Chondrocyte (in vitro differentiated cells): ENCODE measurements around the gene NKX6-1. TPM values are rescaled to one million over a fixed set of nuclear protein-coding genes. Genes with fewer than 3 reads are reported as not detected.
A peak's percentile ranks its signal among the peaks of the same experiment; 100 is the strongest.

Experiments used
- DNase-seq: peaks from one replicate; pipeline ENCODE4 v3.0.0; 2021; ENCODE audit warnings: mixed read lengths, low spot score
- H3K27ac Mint-ChIP-seq: one replicate; pipeline ENCODE4 v1.8.0; 2021; ENCODE audit warnings: mild to moderate bottlenecking, moderate library complexity, mixed read lengths; ENCODE audit not compliant: unreplicated experiment
- H3K27me3 Mint-ChIP-seq: 2 replicates; pipeline ENCODE4 v1.8.0; 2021; ENCODE audit warnings: low read depth, mixed read lengths
- H3K36me3 Mint-ChIP-seq: 2 replicates; pipeline ENCODE4 v1.8.0; 2021; ENCODE audit warnings: low read depth, mixed read lengths
- H3K4me1 Mint-ChIP-seq: 2 replicates; pipeline ENCODE4 v1.8.0; 2021; ENCODE audit warnings: low read depth, mild to moderate bottlenecking, mixed read lengths
- H3K4me3 Mint-ChIP-seq: one replicate; pipeline ENCODE4 v1.8.0; 2021; ENCODE audit warnings: mild to moderate bottlenecking, moderate library complexity, mixed read lengths; ENCODE audit not compliant: unreplicated experiment
- H3K9me3 Mint-ChIP-seq: 2 replicates; pipeline ENCODE4 v1.8.0; 2021; ENCODE audit warnings: low read depth, mixed read lengths
- total RNA-seq: library from RNA; stranded (reverse); gene quantifications from 3 replicates; pipeline ENCODE4 v1.2.1, GENCODE V29; 2021
- TF ChIP-seq, protein P1 (sequence below): fragments of 200-600 bp; sonication (generic); IDR thresholded peaks from 2 replicates; pipeline ENCODE4 v1.5.0; 2021; ENCODE audit warnings: antibody characterized with exemption, mild to moderate bottlenecking, moderate library complexity

Gene NKX6-1
- total RNA-seq, 1 donor from 2014 or later = 0.60 TPM

DNA sequence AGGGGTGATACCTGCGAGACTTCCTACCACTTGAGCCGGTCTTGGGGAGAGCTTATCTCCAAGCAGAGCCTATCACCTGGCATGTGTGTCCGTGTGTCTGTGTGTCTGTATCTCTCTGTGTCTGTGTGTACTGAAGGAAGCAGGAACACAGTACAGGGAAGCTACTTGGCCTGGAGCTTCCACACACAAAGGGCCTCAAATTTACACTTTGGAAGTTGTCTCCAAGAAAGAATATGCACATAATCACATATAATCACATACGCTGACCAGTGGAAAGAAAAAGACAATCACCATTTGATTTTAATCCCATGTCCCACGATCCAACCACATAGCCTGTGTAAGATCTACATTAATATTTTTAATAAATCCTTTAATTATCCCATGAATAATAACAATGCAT is 13.2 kb upstream of the NKX6-1 start:
- no peaks in the 10 kb centered on the region for H3K36me3 Mint-ChIP-seq

DNA sequence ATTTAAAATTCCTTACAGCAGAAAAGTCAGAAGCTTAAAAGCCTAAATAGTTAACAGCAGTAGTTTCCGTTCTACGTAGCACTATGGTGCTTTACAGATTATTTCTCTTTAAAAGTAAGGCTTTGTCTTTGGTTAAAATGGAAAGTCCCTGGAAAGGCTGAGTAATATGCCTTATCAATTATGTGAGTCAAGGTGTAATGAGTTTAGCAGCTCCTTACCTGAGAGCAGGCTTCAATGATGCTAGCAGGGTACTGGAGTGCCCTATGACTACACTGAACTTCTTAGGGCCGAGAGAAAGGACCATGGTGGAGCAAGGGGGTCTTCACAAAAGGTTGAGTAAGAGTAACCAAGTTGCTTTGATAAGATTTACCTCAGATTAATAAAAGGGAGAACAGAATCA is 12.6 kb upstream of the NKX6-1 start:
- H3K9me3 Mint-ChIP-seq = no peaks in the 10 kb centered on the region
- peaks cover 48% of the 10 kb centered on the region for H3K27me3 Mint-ChIP-seq
- TF ChIP-seq, protein P1, sequence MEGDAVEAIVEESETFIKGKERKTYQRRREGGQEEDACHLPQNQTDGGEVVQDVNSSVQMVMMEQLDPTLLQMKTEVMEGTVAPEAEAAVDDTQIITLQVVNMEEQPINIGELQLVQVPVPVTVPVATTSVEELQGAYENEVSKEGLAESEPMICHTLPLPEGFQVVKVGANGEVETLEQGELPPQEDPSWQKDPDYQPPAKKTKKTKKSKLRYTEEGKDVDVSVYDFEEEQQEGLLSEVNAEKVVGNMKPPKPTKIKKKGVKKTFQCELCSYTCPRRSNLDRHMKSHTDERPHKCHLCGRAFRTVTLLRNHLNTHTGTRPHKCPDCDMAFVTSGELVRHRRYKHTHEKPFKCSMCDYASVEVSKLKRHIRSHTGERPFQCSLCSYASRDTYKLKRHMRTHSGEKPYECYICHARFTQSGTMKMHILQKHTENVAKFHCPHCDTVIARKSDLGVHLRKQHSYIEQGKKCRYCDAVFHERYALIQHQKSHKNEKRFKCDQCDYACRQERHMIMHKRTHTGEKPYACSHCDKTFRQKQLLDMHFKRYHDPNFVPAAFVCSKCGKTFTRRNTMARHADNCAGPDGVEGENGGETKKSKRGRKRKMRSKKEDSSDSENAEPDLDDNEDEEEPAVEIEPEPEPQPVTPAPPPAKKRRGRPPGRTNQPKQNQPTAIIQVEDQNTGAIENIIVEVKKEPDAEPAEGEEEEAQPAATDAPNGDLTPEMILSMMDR = no peak
- H3K4me1 Mint-ChIP-seq = no peaks in the 10 kb centered on the region
- no peak for DNase-seq
- no peaks in the 10 kb centered on the region for H3K36me3 Mint-ChIP-seq
- no peak overlapping the region for H3K27ac Mint-ChIP-seq
- H3K4me3 Mint-ChIP-seq = no peak overlapping the region

More for the DNA sequence above, 13.2 kb upstream of the NKX6-1 start:
- no peak for DNase-seq
- peaks cover 50% of the 10 kb centered on the region for H3K27me3 Mint-ChIP-seq
- no peaks in the 10 kb centered on the region for H3K4me1 Mint-ChIP-seq
- TF ChIP-seq, protein P1 = no peak
- H3K27ac Mint-ChIP-seq = no peak overlapping the region
- H3K4me3 Mint-ChIP-seq = no peak overlapping the region
- no peaks in the 10 kb centered on the region for H3K9me3 Mint-ChIP-seq

DNA sequence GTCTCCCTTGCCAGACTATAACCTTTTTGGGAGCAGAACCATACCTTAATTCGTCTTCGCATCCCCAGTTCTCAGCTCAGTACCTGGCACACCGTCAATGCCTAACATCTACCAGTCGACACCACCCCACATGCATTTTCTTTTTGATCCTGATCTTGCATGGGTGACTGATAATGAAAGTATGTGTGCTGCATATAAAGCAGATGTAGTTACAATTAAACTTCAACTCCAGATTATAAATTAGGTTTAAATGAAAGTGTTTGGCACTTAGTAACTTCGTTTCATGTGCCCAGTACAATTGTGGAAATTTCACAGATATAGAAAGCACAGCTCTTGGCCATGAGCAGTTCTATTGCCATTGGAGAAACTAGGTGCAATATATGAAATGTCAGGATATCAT is 8.8 kb upstream of the NKX6-1 start:
- H3K4me3 Mint-ChIP-seq = no peak overlapping the region
- no peak overlapping the region for H3K27ac Mint-ChIP-seq
- no peaks in the 10 kb centered on the region for H3K9me3 Mint-ChIP-seq
- no peaks in the 10 kb centered on the region for H3K36me3 Mint-ChIP-seq
- TF ChIP-seq, protein P1 = no peak
- DNase-seq = no peak
- peaks cover 2% of the 10 kb centered on the region for H3K4me1 Mint-ChIP-seq
- H3K27me3 Mint-ChIP-seq = peaks cover 57% of the 10 kb centered on the region

DNA sequence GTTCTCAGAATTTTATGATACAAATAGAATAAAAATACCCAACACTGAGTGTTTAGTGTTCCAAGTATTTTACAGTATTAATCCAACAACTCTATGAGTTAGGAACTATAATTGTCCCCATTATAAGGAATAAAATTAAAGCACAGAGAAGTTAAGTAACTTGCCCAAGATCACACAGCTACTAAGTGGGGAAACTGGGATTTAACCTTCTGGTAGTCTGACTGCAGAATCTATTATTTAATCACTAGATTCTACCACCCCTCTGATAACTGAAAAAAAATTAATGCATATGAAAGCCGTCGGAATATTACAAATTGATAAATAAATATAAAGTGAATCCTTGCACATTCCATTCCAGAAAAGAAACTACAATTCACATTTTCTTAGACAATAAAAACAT is 5.7 kb upstream of the NKX6-1 start:
- Mint-ChIP-seq H3K4me1 (peaks cover 2% of the 10 kb centered on the region), H3K27me3 (peaks cover 72% of the 10 kb centered on the region), H3K4me3 (no peak overlapping the region), H3K36me3 (peaks cover 3% of the 10 kb centered on the region), H3K27ac (no peak overlapping the region), H3K9me3 (no peaks in the 10 kb centered on the region)
- DNase-seq = no peak
- TF ChIP-seq, protein P1 = no peak

DNA sequence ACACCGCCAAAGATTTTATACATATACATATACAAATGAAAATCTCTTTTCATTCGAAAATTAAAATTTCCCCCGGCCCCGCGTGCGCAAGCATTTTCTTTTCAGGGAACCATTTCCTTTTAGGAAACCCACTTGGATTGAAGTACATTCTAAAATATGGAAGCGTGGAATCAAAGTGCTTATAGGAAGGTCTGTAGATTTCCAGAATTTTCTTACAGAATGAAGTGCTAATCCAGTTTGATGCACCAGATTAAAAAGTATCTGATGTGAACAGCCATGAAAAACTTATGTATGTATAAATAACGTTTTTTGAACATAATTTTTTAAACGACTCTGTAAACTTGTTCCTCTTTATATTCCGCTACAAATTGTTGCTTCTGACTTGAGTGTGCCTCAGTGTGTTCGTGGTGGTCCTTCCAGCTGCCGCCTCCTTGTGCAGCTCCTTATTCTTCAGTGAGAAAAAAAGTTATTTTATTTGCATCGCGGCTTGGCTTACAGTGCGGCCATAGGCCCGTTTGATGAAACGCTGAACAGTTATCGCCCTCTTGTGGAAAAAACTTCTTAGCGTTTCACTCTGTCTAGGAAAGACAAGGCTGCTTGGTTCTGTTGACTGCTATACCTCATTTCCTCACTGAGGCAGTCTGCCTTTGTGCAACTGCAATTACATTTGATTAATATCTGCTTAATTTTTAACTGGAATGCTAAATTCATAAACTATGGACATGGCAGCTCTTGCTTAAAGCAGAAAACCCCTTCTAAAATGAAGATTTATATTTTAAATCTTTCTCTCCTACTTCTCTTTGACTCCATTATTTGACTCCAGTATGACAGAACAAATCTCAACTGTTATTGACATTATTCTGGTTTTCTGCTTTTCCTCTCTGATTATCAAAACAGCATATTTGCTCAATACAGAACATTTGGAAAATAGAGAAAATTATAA is 4.7 kb upstream of the NKX6-1 start:
- no peak for DNase-seq
- TF ChIP-seq, protein P1 = peak; percentile 88
- Mint-ChIP-seq H3K9me3 (no peaks in the 10 kb centered on the region), H3K27ac (no peak overlapping the region), H3K36me3 (peaks cover 3% of the 10 kb centered on the region), H3K4me3 (no peak overlapping the region), H3K4me1 (peaks cover 11% of the 10 kb centered on the region), H3K27me3 (peaks cover 75% of the 10 kb centered on the region)
